GM18502 (cell line): ENCODE data around the gene NLN.
"Not testable (repeated sequence)": the region's sequence is repeated elsewhere in the genome, so short reads cannot be mapped to it uniquely, and the experiment has no call there.

Experiments used
- ATAC-seq: cut with Tn5 transposase; IDR thresholded peaks from one replicate; pipeline ENCODE4 v1.9.1; 2021; ENCODE audit warnings: mild to moderate bottlenecking; ENCODE audit not compliant: unreplicated experiment, poor library complexity

NLN gene

GRCh38 chr5:65825408-65826328, 103.7 kb downstream of the NLN start:
- peak; percentile 80 for ATAC-seq

DNA sequence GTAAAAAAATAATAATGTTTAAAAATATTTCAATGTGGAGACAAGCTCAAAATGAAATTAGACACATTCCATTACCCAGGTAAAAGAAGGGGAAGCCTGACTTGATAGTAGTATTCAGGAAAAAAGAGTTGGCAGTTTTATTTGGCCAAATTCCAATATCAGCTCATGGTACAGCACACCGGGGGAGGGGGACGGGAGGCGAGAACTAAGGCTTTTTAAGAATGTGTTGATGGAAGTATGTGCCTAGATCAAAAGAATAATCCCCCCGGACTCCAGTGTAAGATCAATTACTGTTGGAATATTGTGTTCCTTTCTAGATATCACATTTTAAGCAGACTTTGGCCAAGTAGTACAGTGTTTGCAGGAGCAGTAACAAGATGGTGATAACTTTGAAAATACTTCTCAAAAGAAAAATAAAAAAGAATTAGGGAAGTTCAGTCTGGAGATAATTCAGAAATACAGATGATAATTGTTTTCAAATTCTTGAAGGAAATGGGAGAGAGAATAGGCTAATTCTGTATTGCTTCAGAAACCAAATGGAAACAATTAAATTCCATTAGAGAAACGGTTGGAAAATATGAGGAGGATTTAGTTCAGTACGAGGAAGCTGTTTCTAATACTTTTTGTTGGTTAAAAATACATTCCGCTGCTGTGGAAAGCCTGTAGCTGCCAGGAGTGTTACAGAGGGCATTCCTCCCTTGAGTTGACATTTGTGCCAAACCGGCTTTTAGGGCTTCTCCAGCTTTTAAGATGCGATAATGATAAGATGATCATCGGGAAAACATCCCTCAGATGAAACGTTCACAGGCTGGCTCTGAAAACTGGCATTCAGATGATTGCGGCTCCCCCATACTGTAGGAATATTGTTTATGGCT, 106.3 kb downstream of the NLN start:
- ATAC-seq, result no peak

- ATAC-seq, result no peak
Measured at GRCh38 chr5:65830856-65831255, 108.9 kb downstream of the NLN start.

GRCh38 chr5:65831276-65831675, 109.3 kb downstream of the NLN start:
- no peak for ATAC-seq

DNA sequence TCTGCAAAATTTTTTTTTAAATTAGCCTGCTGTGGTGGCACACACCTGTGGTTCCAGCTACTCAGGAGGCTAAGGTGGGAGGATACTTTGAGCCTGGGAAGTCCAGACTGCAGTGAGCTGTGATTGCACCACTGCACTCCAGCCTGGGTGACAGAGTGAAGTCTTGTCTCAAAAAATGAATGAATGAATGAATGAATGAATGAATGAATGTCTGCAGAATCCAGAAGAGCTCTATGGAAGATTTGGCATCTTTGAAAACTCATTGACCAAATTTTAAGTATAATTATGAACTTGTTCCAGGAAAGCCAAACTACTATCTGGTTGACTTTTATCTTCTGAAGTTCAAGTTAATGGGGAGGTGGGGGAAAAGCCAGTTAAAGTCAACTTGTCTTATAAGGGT, 110.1 kb downstream of the NLN start:
- ATAC-seq, result no peak

- ATAC-seq, result no peak
Measured at GRCh38 chr5:65832603-65833228, 110.7 kb downstream of the NLN start.

DNA sequence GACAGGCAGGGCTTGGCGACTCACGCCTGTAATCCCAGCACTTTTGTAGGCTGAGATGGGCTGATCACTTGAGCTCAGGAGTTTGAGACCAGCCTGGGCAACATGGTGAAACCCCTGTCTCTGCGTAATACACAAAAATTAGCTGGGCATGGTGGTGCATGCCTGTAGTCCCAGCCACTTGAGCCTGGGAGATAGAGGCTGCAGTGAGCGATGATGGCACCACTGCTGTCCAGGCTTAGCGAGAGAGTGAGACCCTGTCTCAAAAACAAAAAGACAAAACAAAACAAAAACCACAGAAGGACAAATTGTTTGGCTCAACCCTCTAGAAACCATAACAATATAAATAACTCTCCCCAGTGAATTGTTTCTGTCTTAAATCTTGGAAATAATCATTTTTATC, 111.8 kb downstream of the NLN start:
- no peak for ATAC-seq

GRCh38 chr5:65834306-65834705, 112.3 kb downstream of the NLN start:
- no peak for ATAC-seq

GRCh38 chr5:65835191-65835590, 113.2 kb downstream of the NLN start:
- ATAC-seq, result no peak

DNA sequence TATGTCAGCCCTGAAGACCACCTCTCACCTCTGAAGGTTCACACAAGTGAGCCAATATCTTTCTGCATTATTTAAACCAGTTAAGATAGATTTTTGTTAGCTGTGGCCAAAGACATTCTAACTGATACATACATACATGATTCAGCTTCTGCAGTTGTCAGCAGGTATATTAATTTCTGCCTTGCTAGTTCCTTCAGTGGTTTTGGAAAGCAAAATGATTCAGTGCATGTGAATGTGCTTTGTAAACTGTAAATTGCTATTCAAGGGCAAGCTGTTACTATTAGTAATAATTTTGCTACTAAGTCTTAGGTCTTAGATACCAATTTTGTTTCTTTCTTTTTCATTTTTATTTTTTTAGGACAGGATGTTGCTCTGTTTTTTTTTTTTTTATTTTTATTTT, 115.1 kb downstream of the NLN start:
- ATAC-seq, result no peak

- not testable (repeated sequence) for ATAC-seq
Measured at GRCh38 chr5:65839170-65839569, 117.2 kb downstream of the NLN start.

GRCh38 chr5:65840071-65840470, 118.1 kb downstream of the NLN start:
- ATAC-seq, result no peak

- ATAC-seq, result not testable (repeated sequence)
Measured at GRCh38 chr5:65844763-65845162, 122.8 kb downstream of the NLN start.

DNA sequence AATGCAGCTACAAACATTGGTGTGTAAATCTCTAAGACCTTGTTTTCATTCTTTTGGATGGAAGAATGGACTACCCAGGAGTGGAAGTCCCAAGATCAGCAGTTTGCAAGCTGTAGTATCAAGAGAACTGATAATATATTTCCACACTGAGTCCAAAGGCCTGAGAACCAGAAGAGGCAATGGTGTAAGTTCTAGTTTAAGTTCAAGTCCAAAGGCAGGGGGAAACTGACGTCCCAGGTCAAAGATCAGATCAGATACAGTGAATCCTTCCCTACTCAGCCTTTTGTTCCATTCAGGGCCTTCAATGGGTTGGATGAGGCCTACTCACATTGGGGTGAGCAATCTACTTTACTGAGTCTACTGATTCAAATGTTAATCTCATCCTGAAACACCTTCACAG, 124.1 kb downstream of the NLN start:
- no peak for ATAC-seq

GRCh38 chr5:65847019-65847418, 125.0 kb downstream of the NLN start:
- ATAC-seq, result not testable (repeated sequence)

- ATAC-seq, result not testable (repeated sequence)
Measured at GRCh38 chr5:65849918-65850317, 127.9 kb downstream of the NLN start.

DNA sequence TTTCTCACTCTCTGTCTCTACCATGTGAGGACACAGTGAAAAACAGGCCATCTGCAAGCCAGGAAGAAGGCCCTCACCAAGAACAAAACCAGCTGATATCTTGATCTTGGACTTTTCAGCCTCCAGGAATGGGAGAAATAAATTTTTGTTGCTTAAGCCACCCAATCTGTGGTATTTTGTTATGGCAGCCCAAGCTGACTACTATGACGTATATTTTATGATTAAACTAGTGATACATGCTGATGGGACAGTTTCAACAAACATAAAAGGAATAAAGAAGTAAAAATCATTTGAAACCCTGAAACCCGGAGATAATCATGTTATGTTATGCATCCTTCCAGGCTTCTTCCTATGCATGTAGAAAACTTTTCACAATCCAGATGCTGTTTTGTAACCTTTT, 132.9 kb downstream of the NLN start:
- ATAC-seq, result no peak

DNA sequence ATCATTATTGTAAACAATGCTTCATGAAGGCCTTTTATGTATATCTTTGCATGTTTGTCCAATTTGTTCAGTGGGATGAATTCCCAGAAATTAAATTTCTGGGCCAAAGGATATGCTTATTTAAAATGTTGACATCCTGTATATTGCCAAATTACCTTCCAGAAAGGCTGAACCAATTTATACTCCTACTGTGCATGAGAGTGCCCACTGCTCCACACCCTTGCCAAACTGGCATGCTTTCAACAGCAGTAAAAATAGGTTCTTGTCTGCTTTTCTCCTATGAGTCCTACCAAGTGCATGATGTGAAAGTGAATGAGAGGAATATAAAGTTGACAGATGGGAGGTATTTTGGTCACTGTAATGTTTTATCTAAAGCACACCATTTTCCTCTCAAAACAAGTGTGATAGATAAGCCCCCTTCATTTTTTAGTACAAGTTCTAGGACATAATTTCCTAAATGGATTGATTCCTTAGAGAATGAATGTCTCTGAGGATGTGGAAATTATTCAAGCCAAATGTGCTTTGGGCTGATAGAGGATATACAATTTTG, 133.8 kb downstream of the NLN start:
- no peak for ATAC-seq

GRCh38 chr5:65856520-65856919, 134.5 kb downstream of the NLN start:
- no peak for ATAC-seq

GRCh38 chr5:65858316-65858715, 136.3 kb downstream of the NLN start:
- ATAC-seq, result no peak
